Measurements from ENCODE around the gene CLDND2.

Gene CLDND2

DNA sequence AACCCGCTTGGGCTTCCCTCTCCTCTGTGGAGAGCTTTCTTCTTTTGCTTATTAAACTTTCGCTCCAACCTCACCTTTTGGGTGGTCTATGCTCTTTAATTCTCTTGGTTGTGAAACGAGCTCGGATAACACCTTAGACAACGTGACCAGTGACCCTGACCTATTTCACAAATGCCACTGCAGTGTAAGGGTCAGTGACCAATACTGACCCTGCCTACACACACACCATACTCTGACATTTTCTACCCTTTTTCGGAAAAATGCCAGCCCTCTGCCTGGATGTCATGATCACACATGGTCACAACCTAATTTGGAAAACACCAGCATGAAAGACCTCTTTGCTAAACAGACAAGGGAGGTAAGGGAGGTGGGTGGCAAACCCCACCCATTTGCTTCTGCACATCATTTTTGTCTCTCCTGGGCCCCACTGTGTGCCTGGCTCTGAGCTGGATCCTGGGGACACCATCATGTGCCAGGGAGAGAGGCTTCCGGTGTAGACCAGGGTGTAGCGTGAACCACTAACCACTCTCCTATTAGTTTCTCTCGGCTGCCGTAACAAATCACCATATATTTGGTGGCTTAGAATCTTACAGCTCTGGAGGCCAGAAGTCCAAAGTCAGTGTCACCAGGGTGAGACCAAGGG, 12.5 kb downstream of the CLDND2 start:
- Histone ChIP-seq H3K36me3 (ENCODE audit: control insufficient read depth, low read length) (no peaks in the 10 kb centered on the region), H3K79me2 (ENCODE audit: control insufficient read depth, low read length) (no peaks in the 10 kb centered on the region), H4K20me1 (ENCODE audit: control insufficient read depth, insufficient read depth, low read depth, low read length) (no peaks in the 10 kb centered on the region), H3K27ac (ENCODE audit: low read depth, low read length) (no peak overlapping the region), H3K4me3 (ENCODE audit: low read length) (no peak overlapping the region), H3F3A (ENCODE audit: control insufficient read depth, insufficient read depth) (no peaks in the 10 kb centered on the region), H3K4me2 (ENCODE audit: low read length) (no peak overlapping the region), H3K4me1 (ENCODE audit: control insufficient read depth, low read length) (no peaks in the 10 kb centered on the region), H3K27me3 (ENCODE audit: control insufficient read depth, low read length) (no peaks in the 10 kb centered on the region), H3K9me3 (ENCODE audit: control insufficient read depth, insufficient read depth, low read length) (no peaks in the 10 kb centered on the region), H3K9me2 (replicated peaks; ENCODE audit: control insufficient read depth, low read length) (no peaks in the 10 kb centered on the region)
- TF ChIP-seq, protein P1, sequence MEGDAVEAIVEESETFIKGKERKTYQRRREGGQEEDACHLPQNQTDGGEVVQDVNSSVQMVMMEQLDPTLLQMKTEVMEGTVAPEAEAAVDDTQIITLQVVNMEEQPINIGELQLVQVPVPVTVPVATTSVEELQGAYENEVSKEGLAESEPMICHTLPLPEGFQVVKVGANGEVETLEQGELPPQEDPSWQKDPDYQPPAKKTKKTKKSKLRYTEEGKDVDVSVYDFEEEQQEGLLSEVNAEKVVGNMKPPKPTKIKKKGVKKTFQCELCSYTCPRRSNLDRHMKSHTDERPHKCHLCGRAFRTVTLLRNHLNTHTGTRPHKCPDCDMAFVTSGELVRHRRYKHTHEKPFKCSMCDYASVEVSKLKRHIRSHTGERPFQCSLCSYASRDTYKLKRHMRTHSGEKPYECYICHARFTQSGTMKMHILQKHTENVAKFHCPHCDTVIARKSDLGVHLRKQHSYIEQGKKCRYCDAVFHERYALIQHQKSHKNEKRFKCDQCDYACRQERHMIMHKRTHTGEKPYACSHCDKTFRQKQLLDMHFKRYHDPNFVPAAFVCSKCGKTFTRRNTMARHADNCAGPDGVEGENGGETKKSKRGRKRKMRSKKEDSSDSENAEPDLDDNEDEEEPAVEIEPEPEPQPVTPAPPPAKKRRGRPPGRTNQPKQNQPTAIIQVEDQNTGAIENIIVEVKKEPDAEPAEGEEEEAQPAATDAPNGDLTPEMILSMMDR (IDR thresholded peaks at IDR 0.05; ENCODE audit: low read depth, low read length, poor library complexity, severe bottlenecking): no peak
- TF ChIP-seq EZH2phosphoT487 (IDR thresholded peaks at IDR 0.05; ENCODE audit: borderline replicate concordance, low read length): no peak

DNA sequence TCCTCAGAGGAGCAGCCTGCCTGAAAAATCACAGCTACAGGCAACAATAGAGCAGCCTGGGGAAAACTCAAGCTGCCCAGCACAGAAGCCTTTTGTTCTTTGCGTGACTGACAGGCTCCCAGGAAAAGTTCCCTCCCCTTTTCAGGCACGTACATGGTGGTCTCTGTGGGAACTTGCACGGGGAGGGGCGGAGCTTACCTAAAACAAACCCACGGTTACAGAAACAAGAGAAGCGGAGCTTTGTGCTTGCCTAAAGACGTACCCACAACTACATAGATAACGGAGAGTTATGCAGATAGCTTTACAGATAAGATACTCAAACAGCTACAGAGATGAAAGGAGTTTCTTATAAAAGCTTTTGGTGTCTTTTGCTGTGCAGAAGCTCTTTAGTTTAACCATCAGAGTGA, 14.1 kb downstream of the CLDND2 start:
- Histone ChIP-seq H3K9me2 (replicated peaks; ENCODE audit: control insufficient read depth, low read length) (no peaks in the 10 kb centered on the region), H3K27me3 (ENCODE audit: control insufficient read depth, low read length) (no peaks in the 10 kb centered on the region), H3K9me3 (ENCODE audit: control insufficient read depth, insufficient read depth, low read length) (no peaks in the 10 kb centered on the region), H3K27ac (ENCODE audit: low read depth, low read length) (no peak overlapping the region), H4K20me1 (ENCODE audit: control insufficient read depth, insufficient read depth, low read depth, low read length) (no peaks in the 10 kb centered on the region), H3K4me1 (ENCODE audit: control insufficient read depth, low read length) (no peaks in the 10 kb centered on the region), H3K4me3 (ENCODE audit: low read length) (no peak overlapping the region), H3K36me3 (ENCODE audit: control insufficient read depth, low read length) (peaks cover 5% of the 10 kb centered on the region; the same call in 1 of the 2 replicates), H3K4me2 (ENCODE audit: low read length) (no peak overlapping the region), H3F3A (ENCODE audit: control insufficient read depth, insufficient read depth) (no peaks in the 10 kb centered on the region), H3K79me2 (ENCODE audit: control insufficient read depth, low read length) (no peaks in the 10 kb centered on the region)
- TF ChIP-seq, protein P1 (IDR thresholded peaks at IDR 0.05; ENCODE audit: low read depth, low read length, poor library complexity, severe bottlenecking): no peak
- TF ChIP-seq EZH2phosphoT487 (IDR thresholded peaks at IDR 0.05; ENCODE audit: borderline replicate concordance, low read length): no peak

DNA sequence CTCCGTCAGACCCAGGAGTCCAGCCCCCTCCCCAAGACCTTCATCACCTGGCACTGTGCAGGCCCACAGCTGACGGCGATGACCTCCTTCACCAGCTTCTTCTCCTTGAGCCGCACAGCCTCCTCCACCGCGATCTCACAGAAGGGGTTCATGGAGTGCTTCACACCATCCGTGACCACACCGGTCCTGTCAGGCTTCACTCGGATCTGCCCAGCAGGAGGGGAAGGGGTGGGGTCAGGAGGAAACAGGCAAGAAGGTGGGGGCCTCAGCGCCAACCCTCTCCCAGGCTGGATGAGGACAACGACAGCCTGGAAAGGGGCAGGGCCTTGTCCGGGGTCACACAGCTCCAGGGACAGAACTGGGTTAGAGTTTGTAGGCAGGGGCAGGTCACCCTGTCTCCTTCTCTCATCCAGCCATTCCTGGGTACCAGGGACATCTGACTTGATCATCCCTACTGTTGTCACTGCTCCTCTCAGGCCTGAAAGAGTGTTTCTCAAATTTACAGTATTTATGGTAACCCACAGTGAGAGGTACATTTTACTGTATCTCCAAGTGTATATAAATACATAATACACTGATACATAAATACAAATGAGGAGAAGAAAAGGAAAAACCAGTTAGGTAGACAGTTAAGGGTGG, 14.6 kb downstream of the CLDND2 start:
- H3K27ac ChIP-seq (ENCODE audit: low read depth, low read length): no peak overlapping the region

More for the DNA sequence above, 14.6 kb downstream of the CLDND2 start:
- Histone ChIP-seq H3K4me2 (ENCODE audit: low read length) (no peak overlapping the region), H3K79me2 (ENCODE audit: control insufficient read depth, low read length) (no peaks in the 10 kb centered on the region), H3K9me3 (ENCODE audit: control insufficient read depth, insufficient read depth, low read length) (no peaks in the 10 kb centered on the region), H3K36me3 (ENCODE audit: control insufficient read depth, low read length) (peaks cover 5% of the 10 kb centered on the region; the same call in 1 of the 2 replicates), H4K20me1 (ENCODE audit: control insufficient read depth, insufficient read depth, low read depth, low read length) (no peaks in the 10 kb centered on the region), H3F3A (ENCODE audit: control insufficient read depth, insufficient read depth) (no peaks in the 10 kb centered on the region), H3K4me3 (ENCODE audit: low read length) (no peak overlapping the region), H3K4me1 (ENCODE audit: control insufficient read depth, low read length) (no peaks in the 10 kb centered on the region), H3K9me2 (replicated peaks; ENCODE audit: control insufficient read depth, low read length) (no peaks in the 10 kb centered on the region), H3K27me3 (ENCODE audit: control insufficient read depth, low read length) (no peaks in the 10 kb centered on the region)
- TF ChIP-seq, protein P1 (IDR thresholded peaks at IDR 0.05; ENCODE audit: low read depth, low read length, poor library complexity, severe bottlenecking): no peak
- no peak for TF ChIP-seq EZH2phosphoT487 (IDR thresholded peaks at IDR 0.05; ENCODE audit: borderline replicate concordance, low read length)
